H7 (cell line): ENCODE results near the gene PDRG1. TPM values are rescaled to one million over a fixed set of nuclear protein-coding genes. Genes with fewer than 3 reads are reported as not detected.

ENCODE experiments used
- DNase-seq: peaks from one replicate; pipeline ENCODE4 v3.0.0; 2012
- H3K27me3 ChIP-seq: 2 replicates; pipeline ENCODE4 v1.6.0; 2011; ENCODE audit warnings: mild to moderate bottlenecking, low read length; ENCODE audit not compliant: control insufficient read depth, insufficient read depth
- H3K36me3 ChIP-seq: replicated peaks from 2 replicates; pipeline ENCODE4 v1.5.1; 2011; ENCODE audit warnings: low read length; ENCODE audit not compliant: control insufficient read depth, insufficient read depth
- H3K4me3 ChIP-seq: 2 replicates; pipeline ENCODE4 v1.5.1; 2011; ENCODE audit warnings: low read depth, mild to moderate bottlenecking, control low read depth, low read length, moderate library complexity; ENCODE audit not compliant: insufficient read depth
- total RNA-seq: library from RNA; depleted of rRNA; stranded (reverse); fragments of >200 nt; shearing (Covaris generic); gene quantifications from 2 replicates; pipeline ENCODE4 v1.2.3, GENCODE V29; 2014

PDRG1 gene
- total RNA-seq, 1 experiment from 2014 or later: 8.4 TPM

GRCh38 chr20:31974951-31975487, 23.2 kb upstream of the PDRG1 start:
- H3K4me3 ChIP-seq: no peak overlapping the region
- no peaks in the 10 kb centered on the region for H3K36me3 ChIP-seq
- peak; percentile 88 for DNase-seq
- H3K27me3 ChIP-seq: peaks cover 6% of the 10 kb centered on the region; the same call in 1 of the 2 replicates

GRCh38 chr20:31974296-31974695, 22.4 kb upstream of the PDRG1 start:
- DNase-seq: no peak
- no peak overlapping the region for H3K4me3 ChIP-seq
- no peaks in the 10 kb centered on the region for H3K36me3 ChIP-seq
- peaks cover 11% of the 10 kb centered on the region for H3K27me3 ChIP-seq

GRCh38 chr20:31972471-31973021, 20.7 kb upstream of the PDRG1 start:
- DNase-seq: no peak

GRCh38 chr20:31969991-31970390, 18.1 kb upstream of the PDRG1 start:
- Histone ChIP-seq H3K36me3 (no peaks in the 10 kb centered on the region), H3K27me3 (peaks cover 28% of the 10 kb centered on the region), H3K4me3 (no peak overlapping the region)
- DNase-seq: no peak

More at GRCh38 chr20:31972471-31973021, 20.7 kb upstream of the PDRG1 start:
- Histone ChIP-seq H3K27me3 (peaks cover 18% of the 10 kb centered on the region), H3K4me3 (no peak overlapping the region), H3K36me3 (no peaks in the 10 kb centered on the region)

GRCh38 chr20:31968291-31969126, 16.7 kb upstream of the PDRG1 start:
- Histone ChIP-seq H3K4me3 (peak overlapping the region; percentile 54), H3K36me3 (no peaks in the 10 kb centered on the region), H3K27me3 (peaks cover 32% of the 10 kb centered on the region)
- DNase-seq: peak; percentile 99

GRCh38 chr20:31967830-31968249, 16.0 kb upstream of the PDRG1 start, which contains the start of gene XKR7:
Gene XKR7 (plus strand): TSS chr20:31968151. CDS start chr20:31968176, 25 bp downstream.
- peaks cover 32% of the 10 kb centered on the region for H3K27me3 ChIP-seq
- peak within 1 kb of the TSS; percentile 54 for H3K4me3 ChIP-seq
- no peaks in the 10 kb centered on the region for H3K36me3 ChIP-seq
- peak; percentile 96 for DNase-seq

GRCh38 chr20:31966991-31967655, 15.3 kb upstream of the PDRG1 start:
- DNase-seq: peak; percentile 72
- Histone ChIP-seq H3K4me3 (peak overlapping the region; percentile 54), H3K36me3 (no peaks in the 10 kb centered on the region), H3K27me3 (peaks cover 32% of the 10 kb centered on the region)

- no peak for DNase-seq
- Histone ChIP-seq H3K36me3 (no peaks in the 10 kb centered on the region), H3K27me3 (peaks cover 17% of the 10 kb centered on the region), H3K4me3 (no peak overlapping the region)
Observed at GRCh38 chr20:31963889-31964288, 12.0 kb upstream of the PDRG1 start.

GRCh38 chr20:31962761-31963160, 10.9 kb upstream of the PDRG1 start:
- DNase-seq: no peak
- H3K27me3 ChIP-seq: peaks cover 14% of the 10 kb centered on the region
- H3K4me3 ChIP-seq: no peak overlapping the region
- H3K36me3 ChIP-seq: no peaks in the 10 kb centered on the region

GRCh38 chr20:31956556-31957526, 5.0 kb upstream of the PDRG1 start:
- peaks cover 2% of the 10 kb centered on the region; the same call in 1 of the 2 replicates for H3K27me3 ChIP-seq
- no peaks in the 10 kb centered on the region for H3K36me3 ChIP-seq
- H3K4me3 ChIP-seq: no peak overlapping the region
- no peak for DNase-seq

GRCh38 chr20:31954500-31954899, 2.7 kb upstream of the PDRG1 start:
- H3K27me3 ChIP-seq: peaks cover 2% of the 10 kb centered on the region; the same call in 1 of the 2 replicates
- no peak overlapping the region for H3K4me3 ChIP-seq
- DNase-seq: no peak
- H3K36me3 ChIP-seq: 0 out of 2 replicates have a peak, but pooled peaks cover 2% of the 10 kb centered on the region

GRCh38 chr20:31953556-31954148, 1.8 kb upstream of the PDRG1 start:
- peaks cover 6% of the 10 kb centered on the region for H3K36me3 ChIP-seq
- H3K4me3 ChIP-seq: no peak overlapping the region
- peaks cover 2% of the 10 kb centered on the region; the same call in 1 of the 2 replicates for H3K27me3 ChIP-seq
- no peak for DNase-seq

- Histone ChIP-seq H3K36me3 (peaks cover 27% of the 10 kb centered on the region), H3K27me3 (peaks cover 2% of the 10 kb centered on the region; the same call in 1 of the 2 replicates), H3K4me3 (peak overlapping the region; percentile 81)
- DNase-seq: no peak
Observed at GRCh38 chr20:31951203-31951529, 680 bp downstream of the PDRG1 start.
